ENCODE data around the gene SLC6A12.

Gene SLC6A12

GRCh38 chr12:175759-176158, 38.2 kb downstream of the SLC6A12 start:
- no peak for DNase-seq

DNA sequence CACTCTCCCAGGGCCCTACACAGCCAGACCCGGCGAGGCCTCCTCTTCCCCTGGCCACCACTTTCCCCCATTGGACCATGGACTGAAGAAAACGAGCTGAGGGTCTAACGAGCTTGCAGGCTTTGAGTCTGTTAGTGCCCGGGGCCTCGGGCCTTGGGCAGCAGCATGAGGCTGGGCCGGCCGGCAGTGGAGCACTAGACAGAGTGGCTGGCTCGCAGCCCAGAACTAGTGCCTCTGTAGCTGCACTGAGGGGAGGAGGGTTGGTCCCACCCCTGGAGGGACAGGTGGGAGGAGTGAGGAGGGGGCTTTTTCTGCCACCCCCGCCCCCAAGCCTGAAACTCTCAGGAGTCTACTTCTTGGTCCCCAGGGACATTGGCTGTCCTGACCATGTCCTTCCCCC, 38.7 kb downstream of the SLC6A12 start:
- DNase-seq = no peak

GRCh38 chr12:174596-174995, 39.4 kb downstream of the SLC6A12 start:
- DNase-seq = no peak

DNA sequence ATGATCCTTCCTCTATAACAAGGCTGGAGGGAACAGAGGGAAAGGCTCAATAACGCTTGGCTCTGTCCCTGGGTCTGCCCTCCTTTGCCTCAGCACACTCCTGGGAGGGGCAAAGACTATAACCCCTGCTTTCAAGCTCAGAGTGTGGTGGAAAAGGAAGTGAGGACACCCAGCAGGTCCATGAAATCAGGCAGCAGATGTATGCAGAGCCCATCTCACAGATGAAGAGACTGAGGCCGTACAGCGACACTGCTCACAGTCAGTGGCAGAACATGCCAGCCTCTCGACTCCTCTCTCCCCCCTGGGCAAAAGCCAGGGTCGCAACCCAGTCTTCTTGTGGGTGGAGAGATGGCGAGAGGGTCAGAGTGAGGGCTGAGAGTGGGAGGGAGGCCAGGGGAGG, 39.8 kb downstream of the SLC6A12 start:
- no peak for DNase-seq

DNA sequence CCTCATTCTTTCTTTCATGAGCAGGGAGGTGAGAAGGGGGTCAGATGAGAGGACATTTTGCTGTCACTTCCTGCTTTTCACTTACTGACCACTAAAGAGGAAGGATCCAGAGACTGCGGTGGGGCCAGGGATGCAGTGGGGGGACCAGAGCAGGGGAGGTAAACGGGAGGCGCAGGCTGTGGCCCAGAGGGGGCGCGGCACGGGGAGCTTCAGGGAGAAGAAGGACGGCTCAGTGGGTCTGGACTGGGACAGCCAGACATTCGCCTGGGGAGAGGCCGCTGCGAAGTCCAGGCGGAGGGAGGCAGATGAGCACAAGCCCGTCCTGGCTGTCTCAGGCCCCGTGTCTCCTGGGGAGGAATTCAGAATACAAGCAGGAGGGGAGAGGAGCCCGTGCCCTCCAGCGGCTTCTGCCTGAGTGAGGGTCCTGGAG, 41.2 kb downstream of the SLC6A12 start:
- no peak for DNase-seq

DNA sequence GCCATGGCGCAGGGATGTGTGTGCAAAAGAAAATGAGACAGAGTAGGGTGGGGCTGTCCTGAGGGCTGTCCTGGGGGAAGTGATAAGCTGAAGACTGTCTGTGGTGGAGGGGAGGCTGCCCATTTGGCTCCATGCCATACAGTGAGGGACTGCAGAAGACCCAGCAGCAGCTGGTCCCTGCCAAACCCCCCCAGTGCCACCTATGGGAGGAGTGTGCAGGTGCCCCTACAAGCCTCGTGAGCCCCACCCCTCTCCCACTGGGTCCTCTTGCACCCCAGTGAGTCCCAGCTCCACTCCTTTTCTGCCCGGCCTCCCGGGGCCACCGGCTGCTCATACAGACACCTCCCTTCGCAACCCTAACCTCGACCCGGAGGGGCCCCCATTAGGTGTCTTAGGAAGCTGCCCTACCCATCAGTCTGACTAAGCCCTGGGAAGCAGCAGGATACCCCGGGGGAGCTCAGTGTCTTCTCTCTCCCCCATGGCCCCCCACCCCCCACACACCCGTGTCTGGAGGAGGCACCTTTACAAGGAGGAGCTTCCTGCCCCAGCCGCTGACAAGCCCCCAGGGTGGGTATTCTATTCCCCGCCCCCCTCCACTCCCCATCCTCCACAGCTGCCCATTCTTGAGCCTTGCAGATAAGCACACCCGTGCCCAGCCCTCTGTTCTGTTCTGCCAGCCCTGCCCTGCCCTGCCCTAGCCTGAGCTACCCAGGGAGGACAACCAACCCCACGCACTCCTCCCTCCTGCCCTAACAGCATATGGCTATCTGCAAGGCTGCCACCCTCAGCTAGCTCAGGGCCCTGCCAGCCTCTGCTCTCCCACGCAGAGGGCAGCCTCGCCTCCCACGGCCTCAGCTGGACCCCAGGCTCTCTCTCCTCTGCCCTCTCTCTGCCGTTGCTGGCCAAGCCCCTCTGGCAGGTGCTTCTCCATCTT, 41.9 kb downstream of the SLC6A12 start:
- DNase-seq = no peak

DNA sequence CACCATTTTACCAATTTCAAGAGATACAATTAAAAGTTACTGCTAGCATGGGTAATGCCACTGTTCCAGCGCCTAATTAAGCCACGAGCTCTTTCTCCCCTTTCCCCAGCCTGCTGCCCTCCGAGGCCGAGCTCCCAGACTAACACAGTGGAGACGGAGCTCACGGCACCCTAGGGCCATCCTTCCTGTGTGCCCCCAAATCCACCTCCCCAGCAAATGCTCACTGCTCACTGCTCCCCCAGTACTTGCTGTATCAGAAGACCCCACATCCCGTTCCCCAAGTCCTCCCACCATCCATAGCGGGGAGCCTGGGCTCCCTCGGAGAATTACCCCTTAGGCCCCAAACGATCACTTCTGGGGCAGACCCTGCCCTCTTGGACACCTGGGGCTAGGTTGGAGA, 42.7 kb downstream of the SLC6A12 start:
- DNase-seq = no peak

DNA sequence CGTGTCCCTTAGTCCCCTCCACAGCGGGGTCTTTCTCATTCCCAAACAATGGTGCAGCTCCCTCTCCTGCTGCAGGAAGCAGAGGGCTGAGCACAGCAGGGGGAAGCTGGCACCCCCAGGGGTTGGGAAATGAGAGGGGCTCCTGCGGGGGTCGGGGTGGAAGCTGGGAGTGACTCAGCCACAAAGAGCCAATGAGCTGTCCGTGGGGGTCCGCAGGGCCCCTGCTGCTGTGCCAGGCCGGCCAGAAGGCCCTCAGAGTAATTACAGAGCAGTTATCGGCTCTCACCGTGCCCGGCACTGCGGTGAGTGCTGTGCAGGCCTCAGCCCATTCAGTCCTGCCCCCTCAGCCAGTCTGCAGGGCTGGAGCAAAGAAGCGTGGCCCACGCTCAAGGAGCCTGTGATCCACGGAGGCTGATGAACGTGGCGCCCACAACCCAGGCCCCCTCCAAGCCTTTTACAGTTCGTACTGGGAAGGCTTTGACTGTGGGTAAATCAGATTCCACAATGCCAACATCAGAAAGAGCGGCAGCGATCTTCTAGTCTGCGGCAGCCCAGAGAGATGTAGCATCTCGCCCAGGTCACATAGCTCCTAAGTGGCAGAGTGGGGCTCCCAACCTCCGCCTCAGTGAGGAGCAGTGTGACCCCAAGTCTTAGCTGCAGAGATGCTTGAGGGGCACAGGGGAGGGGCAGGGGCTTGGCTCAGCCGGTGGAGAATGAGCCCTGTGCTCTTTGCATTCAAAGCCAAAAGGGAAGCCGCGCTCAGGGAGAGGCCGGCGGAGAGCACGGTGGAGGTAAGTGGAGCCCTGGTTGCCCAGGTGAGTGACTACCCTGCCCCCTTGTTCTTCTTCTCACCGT, 43.4 kb downstream of the SLC6A12 start:
- DNase-seq = no peak

DNA sequence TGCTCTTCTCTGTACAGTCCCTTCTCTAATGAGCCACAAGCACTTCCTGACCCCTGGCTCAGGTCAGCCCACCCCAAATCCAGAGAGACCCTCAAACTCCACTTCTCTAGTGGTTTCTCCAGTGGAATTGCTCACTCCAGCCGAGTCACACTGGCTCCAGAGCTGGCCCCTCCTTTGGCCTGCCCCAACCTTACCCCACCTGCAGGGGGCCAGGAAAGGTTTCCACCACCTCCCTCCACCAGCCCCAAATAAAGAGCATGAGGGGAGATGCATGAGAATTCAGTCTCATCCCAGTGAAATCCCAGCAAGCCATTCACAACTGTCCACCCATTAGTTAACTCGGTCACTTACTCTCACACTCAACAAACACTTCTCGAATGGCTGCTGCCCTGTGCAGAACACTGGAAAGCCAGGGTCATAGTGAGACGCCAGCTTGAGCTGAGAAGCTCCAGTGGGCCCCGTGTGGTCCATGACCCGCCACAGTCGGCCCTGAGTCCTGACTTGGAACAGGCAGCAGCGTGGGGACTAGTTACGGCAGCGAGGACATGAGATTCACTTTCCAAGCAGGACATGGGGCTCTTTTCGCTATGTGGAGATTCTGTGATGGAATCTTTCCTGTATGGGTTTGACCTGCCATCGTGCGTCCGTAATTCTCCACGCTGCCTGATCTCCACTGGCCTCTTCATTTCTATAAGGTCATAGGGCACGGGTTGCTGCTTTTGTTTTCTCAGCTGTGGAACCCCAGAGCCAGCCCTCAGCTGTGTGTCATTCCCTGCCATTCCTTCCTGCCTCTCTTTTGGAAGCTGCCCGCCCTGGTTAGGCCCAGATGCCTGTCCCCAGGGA, 44.2 kb downstream of the SLC6A12 start:
- no peak for DNase-seq

DNA sequence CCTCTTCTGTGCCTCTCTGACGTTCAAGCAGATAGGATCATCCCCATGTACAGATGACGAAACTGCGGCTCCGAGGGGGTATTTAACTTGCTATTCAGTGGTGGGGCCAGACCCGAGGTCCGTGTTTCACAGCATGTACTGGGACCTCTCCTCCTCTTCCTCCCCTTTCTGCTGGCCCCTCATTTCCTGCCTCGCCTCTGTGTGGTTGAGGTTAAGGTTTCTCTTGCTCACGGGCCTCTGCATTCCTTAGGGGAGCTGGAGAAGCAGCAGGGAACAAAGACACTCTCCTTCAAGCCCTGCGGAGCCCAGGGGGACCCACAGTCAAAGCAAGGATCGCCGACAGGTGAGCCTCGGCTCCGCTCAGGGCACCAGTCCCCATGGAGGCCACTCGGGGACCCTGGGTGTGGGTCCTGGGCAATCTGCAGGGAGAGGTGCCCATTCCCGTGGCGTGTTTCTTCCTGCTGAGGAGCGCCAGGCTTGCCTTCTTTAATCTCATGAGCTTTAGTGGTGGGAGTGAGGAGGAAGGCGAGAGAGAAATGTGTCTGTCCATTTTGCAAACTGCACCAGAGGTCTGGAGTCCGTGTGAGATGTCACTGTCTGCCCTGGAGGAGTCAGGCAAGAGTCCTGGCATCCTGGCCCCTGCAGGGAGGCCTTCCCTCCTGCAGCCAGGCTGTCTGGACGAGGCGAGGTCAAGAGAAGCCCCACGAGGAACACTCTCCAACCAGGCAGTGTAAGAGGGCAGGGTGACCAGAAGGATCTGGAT, 45.0 kb downstream of the SLC6A12 start:
- no peak for DNase-seq

GRCh38 chr12:167959-168600, 45.9 kb downstream of the SLC6A12 start:
- DNase-seq = no peak

DNA sequence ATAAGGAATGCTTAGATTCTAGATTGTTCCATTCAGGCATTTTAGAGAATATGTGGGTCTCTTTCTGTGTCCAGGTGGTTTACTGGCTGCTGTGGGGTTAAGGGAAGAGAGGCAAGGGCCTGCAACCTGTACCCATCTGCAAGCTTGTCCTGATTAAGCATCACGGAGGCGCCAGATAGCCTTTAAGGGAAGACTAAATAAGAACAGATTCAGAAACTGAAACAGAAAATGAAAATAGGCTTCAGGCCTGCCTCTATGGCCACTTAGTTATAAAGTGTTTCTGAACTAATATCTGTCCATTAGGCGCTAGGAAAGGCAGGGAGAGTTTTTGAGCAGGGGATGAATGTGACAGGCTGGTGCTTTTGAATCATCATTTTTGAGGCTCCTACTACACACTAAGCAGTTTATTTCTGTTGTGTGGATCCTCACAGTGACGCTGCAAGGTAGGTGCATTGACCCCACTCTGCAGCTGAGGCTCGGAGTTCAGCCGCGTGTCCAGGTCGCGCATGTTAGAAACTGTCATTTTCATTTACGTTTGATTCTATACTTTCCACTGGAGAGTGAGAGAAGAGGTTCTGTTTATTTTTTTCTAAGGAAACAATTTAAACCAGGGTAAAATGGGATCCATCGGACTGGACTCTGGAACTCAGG, 47.4 kb downstream of the SLC6A12 start:
- no peak for DNase-seq

DNA sequence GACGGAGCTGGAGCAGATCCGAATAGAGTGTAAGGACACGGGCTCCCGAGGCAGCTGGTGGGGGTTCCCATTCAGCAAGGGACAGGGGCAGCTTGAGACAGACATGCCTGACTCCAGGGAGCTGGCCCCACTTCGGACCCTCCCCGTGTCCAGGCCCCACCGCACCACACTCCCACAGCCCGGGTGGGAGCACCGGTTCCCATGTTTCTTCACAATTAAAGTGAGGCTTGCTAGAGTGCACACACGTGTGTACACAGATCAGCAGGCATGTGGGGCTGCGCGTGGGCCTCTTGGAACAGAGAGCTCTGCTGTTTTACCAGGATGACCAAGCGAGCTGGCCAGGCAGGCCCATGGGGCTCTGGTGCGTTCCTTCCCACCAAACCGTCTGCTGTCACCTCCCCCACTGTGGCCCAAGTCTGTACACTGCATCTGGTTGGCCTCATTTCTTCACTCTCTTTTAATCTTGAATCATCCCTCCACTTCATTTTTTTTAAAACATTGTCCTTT, 48.0 kb downstream of the SLC6A12 start:
- DNase-seq = no peak

- no peak for DNase-seq
Observed at GRCh38 chr12:164207-164606, 49.8 kb downstream of the SLC6A12 start.

GRCh38 chr12:163406-163986, 50.5 kb downstream of the SLC6A12 start:
- no peak for DNase-seq

GRCh38 chr12:162467-163307, 51.3 kb downstream of the SLC6A12 start:
- no peak for DNase-seq

GRCh38 chr12:161823-162222, 52.1 kb downstream of the SLC6A12 start:
- no peak for DNase-seq

GRCh38 chr12:160858-161257, 53.1 kb downstream of the SLC6A12 start:
- no peak for DNase-seq

- DNase-seq = no peak
Observed at GRCh38 chr12:159156-159782, 54.7 kb downstream of the SLC6A12 start.

Data from activated gamma-delta T cell treated with Interleukin-2 at 50 U/mL for 16 hours (primary cell).